Thoracic aorta (tissue), 2 donors: ENCODE results near the gene CPNE8. TPM values are rescaled to one million over a fixed set of nuclear protein-coding genes. Genes with fewer than 3 reads are reported as not detected.

Experiments used
- ATAC-seq: fragments of 150-250 bp; one replicate; pipeline ENCODE4 v1.8.0; 2017; ENCODE audit warnings: low read depth; ENCODE audit not compliant: insufficient number of reproducible peaks, low FRiP score
- DNase-seq: peaks from one replicate; pipeline ENCODE4 v3.0.0-alpha.2; 2020; ENCODE audit warnings: low spot score
- H3K27ac ChIP-seq, 2 donors: fragments of 200-600 bp; sonication (generic); 1 replicate in 1 of 2; 2 replicates in 1 of 2; pipeline ENCODE4 v1.5.1; 2016; ENCODE audit warnings: mild to moderate bottlenecking in 2 of 2, moderate library complexity in 2 of 2
- H3K27me3 ChIP-seq: fragments of 200-600 bp; sonication (generic); replicated peaks from 2 replicates; pipeline ENCODE4 v1.6.0; 2016; ENCODE audit warnings: mild to moderate bottlenecking; ENCODE audit not compliant: insufficient read depth
- H3K36me3 ChIP-seq: fragments of 200-600 bp; sonication (generic); one replicate; pipeline ENCODE4 v1.5.1; 2016
- H3K4me1 ChIP-seq, 2 donors: fragments of 200-600 bp; sonication (generic); 1 replicate in 1 of 2; 2 replicates in 1 of 2; pipeline versions ENCODE4 v1.5.1 to v1.6.0; 2016; ENCODE audit warnings: low read depth in 2 of 2, mild to moderate bottlenecking in 1 of 2; ENCODE audit not compliant: control insufficient read depth in 1 of 2
- H3K4me3 ChIP-seq: fragments of 200-600 bp; sonication (generic); 2 replicates; pipeline ENCODE4 v1.5.1; 2016; ENCODE audit warnings: mild to moderate bottlenecking
- H3K9me3 ChIP-seq: fragments of 200-600 bp; sonication (generic); 2 replicates; pipeline ENCODE4 v1.5.1; 2016
- CTCF ChIP-seq: fragments of 200-600 bp; sonication (generic); IDR thresholded peaks from one replicate; pipeline ENCODE4 v1.5.1; 2019; ENCODE audit warnings: antibody characterized with exemption
- total RNA-seq, 2 donors: library from RNA; depleted of rRNA; stranded (reverse); fragments of >200 nt; gene quantifications; one replicate each; pipeline versions ENCODE4 v1.1.0 to v1.2.3, GENCODE V29; 2016

Gene CPNE8
- total RNA-seq, 2 donors from 2014 or later, result 14.1 to 42.4 TPM

DNA sequence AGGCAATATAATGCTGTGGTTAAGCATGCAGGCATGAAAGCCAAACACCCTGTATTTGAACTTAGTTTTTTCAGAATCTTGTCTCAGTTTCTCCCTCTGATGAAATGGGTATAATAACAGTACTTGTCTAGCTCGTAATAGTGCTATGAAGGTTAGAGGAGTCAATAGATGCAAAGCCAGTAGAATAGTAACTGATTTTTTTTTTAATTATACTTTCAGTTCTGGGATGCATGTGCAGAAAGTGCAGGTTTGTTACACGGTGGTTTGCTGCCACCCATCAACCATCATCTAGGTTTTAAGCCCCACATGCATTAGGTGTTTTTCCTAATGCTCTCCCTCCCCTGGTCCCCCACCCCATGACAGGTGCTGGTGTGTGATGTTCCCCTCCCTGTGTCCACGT, 87.4 kb downstream of the CPNE8 start:
- ATAC-seq (no peak), DNase-seq (no peak)
- Histone ChIP-seq H3K27ac (no peak overlapping the region), H3K4me1 (no peaks in the 10 kb centered on the region), H3K4me3 (no peak overlapping the region), H3K36me3 (no peaks in the 10 kb centered on the region), H3K9me3 (no peaks in the 10 kb centered on the region), H3K27me3 (no peaks in the 10 kb centered on the region)
- no peak for TF ChIP-seq CTCF

DNA sequence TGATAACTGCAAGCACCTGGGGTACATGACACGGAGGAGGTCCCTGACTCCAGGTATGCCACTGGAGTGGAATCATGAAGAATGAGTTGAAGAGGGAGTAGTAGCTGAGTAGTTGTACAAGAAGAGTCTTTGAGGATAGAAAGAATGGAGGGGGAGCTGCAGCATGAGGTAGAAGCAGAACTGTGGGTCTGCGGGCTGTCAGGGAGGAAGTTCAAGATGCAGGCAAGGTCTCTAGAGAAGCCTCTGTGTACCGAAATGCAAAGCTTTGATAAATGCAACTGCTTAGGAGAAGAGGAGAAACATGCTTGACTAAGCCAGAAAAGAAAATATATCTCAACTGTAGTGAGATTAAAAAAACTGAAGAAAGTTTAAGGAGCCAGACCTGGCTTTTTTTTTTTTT, 91.5 kb downstream of the CPNE8 start:
- DNase-seq (no peak), ATAC-seq (no peak)
- no peak for TF ChIP-seq CTCF
- H3K4me1 ChIP-seq, result no peaks in the 10 kb centered on the region
- H3K4me3 ChIP-seq, result no peak overlapping the region
- H3K27me3 ChIP-seq, result no peaks in the 10 kb centered on the region
- no peaks in the 10 kb centered on the region for H3K9me3 ChIP-seq
- H3K27ac ChIP-seq, result no peak overlapping the region
- H3K36me3 ChIP-seq, result no peaks in the 10 kb centered on the region

DNA sequence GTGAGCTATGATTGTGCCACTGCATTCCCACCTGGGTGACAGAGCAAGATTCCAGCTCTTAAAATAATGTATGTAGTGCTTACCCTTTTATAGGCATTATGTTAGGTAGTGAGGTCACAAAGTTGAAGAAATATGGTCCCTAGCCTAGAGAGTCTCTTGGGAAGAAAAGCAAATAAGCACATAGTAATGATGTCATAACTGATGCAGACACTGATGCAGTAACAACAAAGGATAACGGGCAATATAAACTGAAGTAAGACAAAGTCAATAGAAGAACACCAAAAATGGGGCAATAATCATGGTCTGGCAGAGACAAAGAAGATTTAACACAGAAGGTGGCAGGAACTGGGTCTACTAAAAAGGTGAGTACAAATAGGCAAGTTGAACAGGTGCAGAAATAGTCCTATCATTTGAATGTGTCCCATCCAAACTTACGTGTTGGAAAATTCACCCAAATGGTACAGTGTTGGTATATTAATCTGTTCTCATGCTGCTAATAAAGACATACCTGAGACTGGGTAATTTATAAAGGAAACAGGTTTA, 93.5 kb downstream of the CPNE8 start:
- no peak for TF ChIP-seq CTCF
- Histone ChIP-seq H3K4me3 (no peak overlapping the region), H3K27ac (no peak overlapping the region), H3K36me3 (no peaks in the 10 kb centered on the region), H3K9me3 (no peaks in the 10 kb centered on the region), H3K4me1 (no peaks in the 10 kb centered on the region), H3K27me3 (no peaks in the 10 kb centered on the region)
- no peak for DNase-seq
- ATAC-seq, result no peak

DNA sequence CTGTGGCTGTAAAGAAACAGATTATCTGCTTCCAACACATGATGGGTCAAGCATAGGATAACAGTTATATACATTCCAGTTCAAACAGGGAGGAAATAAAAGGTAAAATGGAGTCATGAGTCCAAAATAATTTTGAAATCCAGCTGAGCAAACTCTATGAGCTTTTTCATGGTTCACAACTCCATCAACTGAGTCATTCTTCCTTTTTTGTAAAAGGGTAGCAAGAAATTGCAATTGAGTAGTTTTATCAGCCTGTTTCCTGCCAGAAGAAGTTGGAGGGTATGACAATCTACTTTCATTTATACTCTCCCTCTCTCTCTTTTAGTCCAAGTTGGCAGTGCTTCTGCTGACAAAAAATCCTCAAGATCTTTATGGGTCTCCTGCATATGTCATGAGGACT, 95.6 kb downstream of the CPNE8 start:
- DNase-seq, result no peak
- no peaks in the 10 kb centered on the region for H3K27me3 ChIP-seq
- no peak for ATAC-seq
- no peak overlapping the region for H3K4me3 ChIP-seq
- TF ChIP-seq CTCF, result no peak
- H3K9me3 ChIP-seq, result no peaks in the 10 kb centered on the region
- no peaks in the 10 kb centered on the region for H3K36me3 ChIP-seq
- no peak overlapping the region for H3K27ac ChIP-seq
- no peaks in the 10 kb centered on the region for H3K4me1 ChIP-seq

GRCh38 chr12:38788106-38788505, 117.3 kb downstream of the CPNE8 start:
- Histone ChIP-seq H3K9me3 (peaks cover 20% of the 10 kb centered on the region), H3K4me3 (no peak overlapping the region), H3K4me1 (no peaks in the 10 kb centered on the region), H3K27me3 (no peaks in the 10 kb centered on the region), H3K36me3 (no peaks in the 10 kb centered on the region), H3K27ac (no peak overlapping the region)
- DNase-seq (no peak), ATAC-seq (no peak)
- TF ChIP-seq CTCF, result no peak
